Stimulated activated CD8-positive, alpha-beta memory T cell treated with anti-CD3 and anti-CD28 coated beads, Interleukin-12 subunit alpha, Interleukin-12 subunit beta, amount 100 ng/mL, for 24 hours (primary cell): ENCODE results near the gene RPS6KA2.

Source experiments
- DNase-seq: peaks from one replicate; pipeline ENCODE4 v3.0.0-alpha.2; 2020; ENCODE audit errors: extremely low read depth

RPS6KA2 gene

DNA sequence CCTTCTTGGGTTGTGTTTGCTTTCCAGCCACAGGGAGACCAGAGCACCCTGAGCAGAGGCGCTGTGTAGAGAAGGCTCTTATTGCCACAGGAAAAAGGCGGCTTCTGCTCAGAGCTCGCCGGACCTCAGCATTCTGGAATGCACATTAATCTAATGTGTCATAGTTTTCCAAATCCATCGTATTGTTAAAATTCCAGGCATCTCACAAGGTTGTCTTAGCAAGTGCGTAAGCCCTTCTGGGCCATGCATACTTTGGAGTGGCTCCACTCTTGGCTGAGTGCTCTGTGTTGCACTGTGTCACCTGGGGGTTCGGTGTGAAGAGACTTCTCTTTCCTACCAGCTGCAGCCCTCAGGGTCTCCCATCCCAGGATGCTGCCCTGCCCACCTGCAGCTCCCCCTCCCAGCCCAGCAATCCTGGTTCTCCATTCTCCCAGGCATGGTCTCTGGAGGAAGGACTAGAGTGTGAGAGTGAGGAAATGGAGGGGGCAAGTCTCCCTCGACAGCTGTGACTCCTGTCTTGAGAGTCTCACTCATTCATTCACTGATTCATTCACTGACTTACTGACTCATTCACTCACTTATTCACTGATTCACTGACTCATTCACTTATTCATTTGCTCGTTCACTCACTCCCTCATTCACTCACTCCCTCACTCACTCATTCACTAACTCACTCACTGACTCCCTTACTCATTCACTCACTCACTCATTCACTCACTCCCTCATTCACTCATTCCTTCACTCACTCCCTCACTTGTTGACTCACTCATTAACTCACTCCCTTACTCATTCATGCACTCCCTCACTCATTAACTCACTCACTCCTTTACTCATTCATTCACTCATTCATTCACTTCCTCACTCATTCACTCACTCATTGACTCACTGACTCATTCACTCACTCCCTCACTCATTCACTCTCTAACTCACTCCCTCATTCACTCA, 160.6 kb downstream of the RPS6KA2 start:
- DNase-seq, result no peak

DNA sequence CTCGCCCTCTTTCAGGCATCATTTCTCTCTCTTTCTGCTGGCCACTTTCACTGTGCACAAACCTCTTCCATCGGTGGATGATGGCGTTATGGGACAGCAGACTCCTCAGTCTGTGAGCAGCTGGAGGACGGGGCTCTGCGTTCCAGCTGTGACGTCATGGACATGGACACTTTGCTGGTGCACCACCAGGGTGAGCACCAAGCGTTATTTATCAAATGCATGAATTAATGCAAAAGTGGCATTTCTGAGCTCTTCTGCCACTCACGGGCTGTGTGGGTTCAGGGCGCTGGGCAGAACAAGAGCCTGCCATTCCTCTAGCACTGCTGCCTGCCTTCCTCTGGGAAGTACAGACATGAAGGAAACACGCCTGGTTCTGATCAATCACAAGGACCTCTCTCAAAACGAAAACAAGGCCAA, 161.4 kb downstream of the RPS6KA2 start:
- no peak for DNase-seq

DNA sequence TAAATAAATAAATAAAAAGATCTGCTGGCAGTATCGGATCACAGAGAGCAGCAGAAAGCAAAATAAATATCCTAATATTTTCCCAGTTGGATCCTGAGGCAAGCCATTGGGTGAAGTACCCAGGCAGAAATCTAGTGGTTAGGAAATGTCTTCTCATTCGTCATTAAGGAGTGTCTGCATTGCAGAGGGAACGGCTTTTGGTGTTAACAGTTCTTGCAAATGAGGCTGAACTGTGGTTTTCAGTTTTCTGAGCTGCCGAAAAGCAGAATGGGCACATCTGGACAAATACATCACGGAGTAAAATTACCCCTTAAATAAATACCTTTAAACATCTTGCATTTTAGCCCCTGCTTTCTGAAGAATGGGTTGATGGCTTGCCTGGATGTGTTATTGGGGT, 162.1 kb downstream of the RPS6KA2 start:
- DNase-seq, result no peak

- DNase-seq, result no peak
Measured at GRCh38 chr6:166464068-166465002, 162.7 kb downstream of the RPS6KA2 start.

GRCh38 chr6:166463359-166464067, 163.5 kb downstream of the RPS6KA2 start:
- no peak for DNase-seq

GRCh38 chr6:166462461-166463135, 164.5 kb downstream of the RPS6KA2 start:
- no peak for DNase-seq

DNA sequence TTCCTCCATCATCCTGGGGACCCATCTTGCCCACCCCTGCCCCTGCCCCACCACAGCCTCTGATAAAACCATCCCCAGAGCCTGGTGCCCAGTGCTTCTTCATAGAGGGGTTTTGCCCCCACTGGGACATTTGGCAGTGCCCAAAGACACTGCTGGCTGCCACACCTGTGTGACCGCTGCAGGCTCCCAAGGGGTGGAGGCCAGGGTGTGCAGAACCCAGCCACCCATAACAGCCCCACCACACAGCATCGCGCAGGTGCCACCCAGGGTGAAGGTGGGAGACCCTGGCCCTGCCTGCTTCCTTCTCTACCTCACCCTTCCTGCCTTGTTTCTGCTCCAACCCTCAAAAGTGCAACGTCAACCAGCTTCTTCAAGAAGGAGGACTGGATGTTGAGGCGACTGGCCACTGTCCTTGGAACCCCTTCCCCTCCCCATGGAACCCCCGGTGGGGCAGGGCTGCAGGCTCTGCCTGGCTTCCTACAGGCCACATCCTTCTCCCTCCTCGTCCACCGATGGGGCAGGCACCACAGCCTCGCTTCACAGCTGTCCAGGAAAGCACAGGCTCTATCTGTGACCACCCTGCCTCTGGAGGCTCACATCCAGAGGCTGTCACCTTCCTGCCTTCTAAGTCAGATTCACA, 165.1 kb downstream of the RPS6KA2 start:
- DNase-seq, result no peak

DNA sequence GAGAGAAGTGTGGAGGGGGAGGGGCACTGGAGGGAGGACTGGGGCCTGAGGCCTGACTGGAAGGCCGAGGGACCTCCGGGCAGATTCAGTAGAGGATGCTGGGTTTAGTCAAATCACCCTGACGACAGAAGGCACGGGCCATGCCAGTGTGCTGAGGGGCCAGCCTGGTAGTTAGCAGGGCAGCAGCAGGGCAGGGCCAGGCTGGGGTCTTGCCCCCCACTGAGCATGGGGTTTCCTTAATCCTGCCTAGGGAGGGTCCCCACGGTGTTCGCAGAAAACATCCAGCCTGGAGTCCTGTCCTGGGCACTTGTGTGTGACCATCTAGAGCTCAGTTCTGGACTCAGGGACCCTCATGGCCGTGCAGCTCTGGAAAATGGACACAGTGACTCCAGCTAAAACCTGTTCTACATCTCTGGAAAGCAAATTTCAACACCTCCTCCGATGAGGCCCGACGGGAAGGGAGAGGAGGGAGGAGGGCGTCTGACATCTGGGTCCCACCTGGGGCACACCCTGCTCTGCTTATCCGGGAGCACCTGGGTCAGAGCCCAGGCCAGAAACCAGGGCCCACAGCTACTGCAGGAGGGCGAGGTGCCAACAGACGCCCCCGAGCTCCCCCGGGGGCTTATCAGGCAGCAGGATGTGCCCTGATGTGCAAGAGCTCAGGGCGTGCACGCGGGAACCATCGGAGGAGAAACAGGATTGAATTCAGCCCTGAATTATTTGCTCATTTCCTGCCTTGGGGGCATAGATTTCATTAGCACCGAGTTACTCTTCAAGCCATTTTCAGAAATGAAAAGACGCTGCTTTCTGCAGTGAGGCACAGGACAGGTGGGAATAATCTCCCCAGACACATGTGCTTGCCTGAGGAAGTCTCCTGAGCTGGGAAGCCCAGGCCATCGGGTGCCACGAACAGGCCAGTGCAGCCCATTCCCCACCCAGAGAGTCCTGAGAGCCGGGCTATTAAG, 166.3 kb downstream of the RPS6KA2 start:
- DNase-seq, result no peak

DNA sequence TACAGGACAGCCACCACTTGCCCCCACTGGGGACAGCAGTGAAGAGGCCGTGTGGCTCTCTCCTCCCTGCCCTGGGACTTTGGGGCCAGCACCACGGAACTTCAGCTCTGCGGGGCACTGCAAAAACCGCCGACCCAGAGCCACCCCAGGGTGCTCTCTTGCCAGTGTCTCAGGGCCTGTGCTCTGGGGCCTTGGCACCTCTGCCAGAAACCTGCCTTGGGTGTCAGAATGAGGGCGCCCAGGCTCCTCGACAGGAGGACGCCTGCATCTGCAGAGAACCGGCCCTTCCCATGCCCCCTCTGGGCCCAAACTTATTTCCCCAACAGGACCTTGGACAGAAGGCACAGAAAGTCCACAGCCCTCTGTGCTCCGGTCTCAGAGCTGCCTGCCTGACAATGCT, 167.1 kb downstream of the RPS6KA2 start:
- DNase-seq, result no peak

DNA sequence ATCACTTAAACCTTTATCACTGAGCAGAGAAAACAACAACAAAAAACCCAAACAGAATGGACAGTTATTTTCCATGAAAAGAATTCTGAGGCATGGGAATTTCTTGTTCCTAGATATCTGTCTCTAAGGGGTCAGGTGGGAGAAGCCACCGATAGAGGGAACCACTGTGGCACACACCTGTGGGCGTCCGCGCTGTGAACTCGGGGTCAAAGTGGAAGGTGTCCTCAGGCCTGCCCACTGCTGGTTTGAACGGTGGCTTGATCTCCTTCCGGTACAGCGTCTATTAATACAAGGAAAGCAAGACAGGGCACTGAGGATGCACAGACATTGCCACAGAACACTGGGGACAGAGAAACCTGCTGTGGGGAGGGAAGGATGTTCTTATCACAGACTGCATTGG, 167.8 kb downstream of the RPS6KA2 start:
- DNase-seq, result no peak

DNA sequence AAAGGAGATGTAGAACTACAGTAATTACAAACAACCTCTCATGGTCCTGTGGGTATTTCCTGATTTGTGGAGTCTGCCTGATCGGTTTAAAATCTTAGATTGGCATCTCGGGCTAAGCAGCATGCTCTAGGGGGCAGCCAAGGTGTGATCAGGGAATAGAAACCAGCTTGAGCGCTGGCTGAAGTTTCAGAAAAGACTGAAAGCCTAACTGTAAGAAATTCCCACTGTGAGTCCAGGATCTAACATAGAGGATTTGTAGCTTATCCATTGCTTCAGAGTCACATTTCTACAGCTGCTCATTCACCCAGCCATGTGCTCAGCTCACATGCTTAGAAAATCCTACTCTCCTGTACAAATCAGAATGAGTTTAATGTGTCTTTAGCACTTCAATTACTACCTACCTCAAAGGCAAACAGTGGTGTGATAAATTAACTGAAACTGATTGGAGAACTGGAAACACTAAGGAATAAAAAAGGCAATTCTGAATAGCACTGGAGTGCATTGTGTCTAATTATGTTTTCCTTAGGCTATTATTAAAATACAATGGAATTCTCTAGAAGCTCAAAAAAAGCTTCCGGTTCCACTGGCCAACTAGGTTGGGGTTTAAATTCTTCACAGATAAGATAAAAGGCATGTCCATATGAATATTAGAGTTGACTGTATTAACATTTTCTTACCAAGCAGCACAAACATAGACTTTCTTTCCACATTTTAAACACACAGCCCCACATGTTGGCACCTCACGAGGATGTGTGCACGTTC, 170.5 kb downstream of the RPS6KA2 start:
- no peak for DNase-seq

- DNase-seq, result no peak
Measured at GRCh38 chr6:166454692-166455515, 172.1 kb downstream of the RPS6KA2 start.

- no peak for DNase-seq
Measured at GRCh38 chr6:166453651-166454050, 173.4 kb downstream of the RPS6KA2 start.

DNA sequence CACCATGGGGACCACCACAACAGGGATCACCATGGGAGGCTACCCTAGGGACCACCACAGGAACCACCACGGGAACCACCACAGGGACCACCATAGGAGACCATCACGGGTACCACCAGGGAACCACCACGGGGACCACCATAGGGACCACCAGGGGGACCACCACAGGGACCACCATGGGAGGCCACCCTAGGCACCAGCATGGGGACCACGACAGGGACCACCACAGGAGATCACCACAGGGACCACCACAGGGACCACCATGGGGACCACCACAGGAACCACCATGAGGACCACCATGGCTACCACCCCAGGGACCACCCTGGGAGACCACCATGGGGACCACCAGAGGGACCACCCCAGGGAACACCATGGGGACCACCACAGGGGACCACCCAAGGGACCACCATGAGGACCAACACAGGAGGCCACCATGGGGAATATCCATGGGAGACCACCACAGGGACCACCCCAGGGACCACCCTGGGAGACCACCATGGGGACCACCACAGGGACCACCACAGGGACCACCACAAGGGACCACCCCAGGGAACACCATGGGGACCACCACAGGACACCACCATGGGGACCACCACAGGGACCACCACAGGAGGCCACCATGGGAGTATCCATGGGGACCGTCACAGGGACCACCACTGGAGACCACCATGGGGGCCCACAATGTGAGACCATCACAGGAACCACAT, 176.7 kb downstream of the RPS6KA2 start:
- no peak for DNase-seq

GRCh38 chr6:166449641-166450040, 177.4 kb downstream of the RPS6KA2 start:
- no peak for DNase-seq

GRCh38 chr6:166449036-166449435, 178.0 kb downstream of the RPS6KA2 start:
- DNase-seq, result no peak

GRCh38 chr6:166448432-166448831, 178.6 kb downstream of the RPS6KA2 start:
- DNase-seq, result no peak
